Measurements from ENCODE around the gene ZDHHC18.
"Not testable (repeated sequence)": the region's sequence is repeated elsewhere in the genome, so short reads cannot be mapped to it uniquely, and the experiment has no call there.

ZDHHC18 gene

GRCh38 chr1:26833432-26834405, 7.2 kb downstream of the ZDHHC18 start:
- TF ChIP-seq, protein P1, sequence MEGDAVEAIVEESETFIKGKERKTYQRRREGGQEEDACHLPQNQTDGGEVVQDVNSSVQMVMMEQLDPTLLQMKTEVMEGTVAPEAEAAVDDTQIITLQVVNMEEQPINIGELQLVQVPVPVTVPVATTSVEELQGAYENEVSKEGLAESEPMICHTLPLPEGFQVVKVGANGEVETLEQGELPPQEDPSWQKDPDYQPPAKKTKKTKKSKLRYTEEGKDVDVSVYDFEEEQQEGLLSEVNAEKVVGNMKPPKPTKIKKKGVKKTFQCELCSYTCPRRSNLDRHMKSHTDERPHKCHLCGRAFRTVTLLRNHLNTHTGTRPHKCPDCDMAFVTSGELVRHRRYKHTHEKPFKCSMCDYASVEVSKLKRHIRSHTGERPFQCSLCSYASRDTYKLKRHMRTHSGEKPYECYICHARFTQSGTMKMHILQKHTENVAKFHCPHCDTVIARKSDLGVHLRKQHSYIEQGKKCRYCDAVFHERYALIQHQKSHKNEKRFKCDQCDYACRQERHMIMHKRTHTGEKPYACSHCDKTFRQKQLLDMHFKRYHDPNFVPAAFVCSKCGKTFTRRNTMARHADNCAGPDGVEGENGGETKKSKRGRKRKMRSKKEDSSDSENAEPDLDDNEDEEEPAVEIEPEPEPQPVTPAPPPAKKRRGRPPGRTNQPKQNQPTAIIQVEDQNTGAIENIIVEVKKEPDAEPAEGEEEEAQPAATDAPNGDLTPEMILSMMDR (IDR thresholded peaks at IDR 0.05), result no peak
- Histone ChIP-seq H3K4me3 (no peak overlapping the region), H3K27ac (no peak overlapping the region)
- DNase-seq (ENCODE audit: low spot score), result no peak

GRCh38 chr1:26837665-26838064, 11.2 kb downstream of the ZDHHC18 start:
- not testable (repeated sequence) for H3K27ac ChIP-seq; DNase-seq (ENCODE audit: low spot score); H3K4me3 ChIP-seq

DNA sequence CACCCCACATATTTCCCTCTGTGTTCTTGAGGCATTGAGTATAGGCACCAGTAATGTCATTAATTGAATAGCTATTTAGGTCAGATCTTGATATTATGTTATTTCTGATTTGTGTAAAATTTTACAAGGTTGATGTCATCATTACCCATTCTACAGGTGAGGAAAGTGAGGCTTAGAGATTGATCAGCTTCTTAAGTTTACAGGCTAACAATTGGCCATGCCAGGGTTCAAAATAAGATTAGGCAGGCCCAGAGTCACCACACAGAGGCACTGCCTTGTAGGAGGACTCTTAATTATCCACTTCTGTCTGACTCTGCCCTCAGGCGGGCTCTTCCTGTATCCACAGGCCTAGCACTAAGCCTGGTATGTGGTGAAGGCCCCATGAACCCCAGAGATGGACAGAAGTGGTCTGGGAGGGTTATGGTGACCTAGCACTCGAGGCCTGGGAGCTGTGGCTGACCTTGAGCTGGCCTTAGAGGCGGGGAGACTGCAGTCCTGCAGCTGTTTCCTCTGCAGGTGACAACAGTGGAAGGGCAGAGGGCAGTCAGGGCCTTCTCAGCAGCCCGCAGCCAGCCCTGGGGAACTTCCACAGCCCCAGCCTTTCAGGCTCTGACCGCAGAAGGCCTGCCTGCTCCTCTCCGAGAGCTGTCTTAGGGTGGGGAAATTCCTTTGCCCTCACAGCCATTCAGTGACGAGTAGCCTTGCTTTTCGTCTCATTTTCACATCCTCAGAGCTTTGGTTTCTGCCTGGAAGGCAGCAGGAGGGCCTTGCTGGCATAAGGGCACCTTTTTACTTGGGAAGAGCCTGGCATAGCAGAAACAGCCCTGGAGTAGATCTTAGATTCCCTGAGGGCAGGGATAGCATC, 12.2 kb downstream of the ZDHHC18 start:
- Histone ChIP-seq H3K27ac (no peak overlapping the region), H3K4me3 (no peak overlapping the region)
- TF ChIP-seq, protein P1 (IDR thresholded peaks at IDR 0.05), result no peak
- DNase-seq (ENCODE audit: low spot score), result no peak

- DNase-seq (ENCODE audit: low spot score), result no peak
- H3K27ac ChIP-seq, result no peak overlapping the region
- no peak overlapping the region for H3K4me3 ChIP-seq
- TF ChIP-seq, protein P1 (IDR thresholded peaks at IDR 0.05), result no peak
Measured at GRCh38 chr1:26839339-26839722, 12.8 kb downstream of the ZDHHC18 start.

GRCh38 chr1:26839779-26840178, 13.3 kb downstream of the ZDHHC18 start:
- no peak overlapping the region for H3K27ac ChIP-seq
- TF ChIP-seq, protein P1 (IDR thresholded peaks at IDR 0.05), result no peak
- no peak for DNase-seq (ENCODE audit: low spot score)
- no peak overlapping the region for H3K4me3 ChIP-seq

GRCh38 chr1:26844424-26845196, 18.1 kb downstream of the ZDHHC18 start:
- Histone ChIP-seq H3K27ac (no peak overlapping the region), H3K4me3 (no peak overlapping the region)
- no peak for DNase-seq (ENCODE audit: low spot score)
- TF ChIP-seq, protein P1 (IDR thresholded peaks at IDR 0.05), result no peak

GRCh38 chr1:26847826-26848225, 21.3 kb downstream of the ZDHHC18 start:
- not testable (repeated sequence) for DNase-seq (ENCODE audit: low spot score); H3K4me3 ChIP-seq; H3K27ac ChIP-seq

Data from coronary artery (tissue), 2 donors.